HEK293T (cell line): ENCODE results near the gene FAS.

Experiments
- CTCF ChIA-PET: fragments of 350-600 bp; formaldehyde crosslinking; extraction: SDS; loops from one replicate; lab custom pipeline; 2021; ENCODE audit warnings: antibody characterized with exemption, inconsistent platforms; lab: Yijun Ruan, JAX
- POLR2A ChIA-PET: fragments of 350-600 bp; formaldehyde crosslinking; extraction: SDS; loops from one replicate; lab custom pipeline; 2020; ENCODE audit warnings: antibody characterized with exemption, inconsistent platforms; lab: Yijun Ruan, JAX
- DNase-seq: peaks from one replicate; pipeline ENCODE4 v3.0.0; 2012; ENCODE audit warnings: mixed read lengths; ENCODE audit errors: extremely low spot score
- ARNT ChIP-seq: fragments of 450-650 bp; IDR thresholded peaks from 2 replicates; pipeline ENCODE4 v1.6.1; 2017; ENCODE audit warnings: mild to moderate bottlenecking
- BHLHE40 ChIP-seq: fragments of 450-650 bp; IDR thresholded peaks from 2 replicates; pipeline ENCODE4 v1.6.1; 2016; ENCODE audit warnings: mild to moderate bottlenecking, moderate library complexity, borderline replicate concordance
- CTBP1 ChIP-seq: fragments of 450-650 bp; IDR thresholded peaks from 2 replicates; pipeline ENCODE4 v1.6.1; 2016; ENCODE audit warnings: borderline replicate concordance
- ELF4 ChIP-seq: fragments of 450-650 bp; IDR thresholded peaks from 2 replicates; pipeline ENCODE4 v1.6.1; 2017; ENCODE audit warnings: antibody characterized with exemption
- FOXA1 ChIP-seq: fragments of 450-650 bp; IDR thresholded peaks from 2 replicates; pipeline ENCODE4 v1.6.1; 2016; ENCODE audit warnings: mild to moderate bottlenecking
- FOXK2 ChIP-seq: fragments of 450-650 bp; IDR thresholded peaks from 2 replicates; pipeline ENCODE4 v1.6.1; 2016; ENCODE audit warnings: mild to moderate bottlenecking
- FOXM1 ChIP-seq: fragments of 450-650 bp; IDR thresholded peaks from 2 replicates; pipeline ENCODE4 v1.6.1; 2017; ENCODE audit warnings: mild to moderate bottlenecking, borderline replicate concordance
- HDGF ChIP-seq: fragments of 450-650 bp; IDR thresholded peaks from 2 replicates; pipeline ENCODE4 v1.6.1; 2017; ENCODE audit warnings: antibody characterized with exemption, borderline replicate concordance
- L3MBTL2 ChIP-seq: fragments of 450-650 bp; conservative IDR thresholded peaks from 2 replicates; pipeline ENCODE4 v1.6.1; 2016; ENCODE audit warnings: mild to moderate bottlenecking
- LEF1 ChIP-seq: fragments of 450-650 bp; IDR thresholded peaks from 2 replicates; pipeline ENCODE4 v1.6.1; 2017; ENCODE audit warnings: mild to moderate bottlenecking, borderline replicate concordance
- NFRKB ChIP-seq: fragments of 450-650 bp; IDR thresholded peaks from 2 replicates; pipeline ENCODE4 v1.6.1; 2016; ENCODE audit warnings: mild to moderate bottlenecking, moderate library complexity
- SP1 ChIP-seq: fragments of 450-650 bp; IDR thresholded peaks from 2 replicates; pipeline ENCODE4 v1.6.1; 2017
- SUZ12 ChIP-seq: fragments of 450-650 bp; IDR thresholded peaks from 2 replicates; pipeline ENCODE4 v1.6.1; 2016; ENCODE audit warnings: mild to moderate bottlenecking
- TARDBP ChIP-seq: fragments of 450-650 bp; IDR thresholded peaks from 2 replicates; pipeline ENCODE4 v1.6.1; 2016
- ZNF384 ChIP-seq: fragments of 450-650 bp; IDR thresholded peaks from 2 replicates; pipeline ENCODE4 v1.6.1; 2016
- TF ChIP-seq, protein P1 (sequence below): fragments of 450-650 bp; IDR thresholded peaks from 2 replicates; pipeline ENCODE4 v1.6.1; 2016

Gene FAS

GRCh38 chr10:88990384-88991160, at the start of gene FAS:
FAS (plus strand) TSS chr10:88990798; CDS start chr10:88990877, 79 bp downstream.
- ChIA-PET POLR2A (interaction anchor here (0.6 to 1.6 kb wide), 7 partner anchors 8 to 217 kb away, joined by 3 to 4 read pairs (median 3); no protein-coding TSS in a partner anchor), CTCF (interaction anchor here (0.6 to 4.0 kb wide), 3 partner anchors 16 to 155 kb away, joined by 3 to 24 read pairs (median 6); no protein-coding TSS in a partner anchor)
- DNase-seq = peak; percentile 32
- TF ChIP-seq HDGF (no peak), L3MBTL2 (peak; percentile 68)

DNA sequence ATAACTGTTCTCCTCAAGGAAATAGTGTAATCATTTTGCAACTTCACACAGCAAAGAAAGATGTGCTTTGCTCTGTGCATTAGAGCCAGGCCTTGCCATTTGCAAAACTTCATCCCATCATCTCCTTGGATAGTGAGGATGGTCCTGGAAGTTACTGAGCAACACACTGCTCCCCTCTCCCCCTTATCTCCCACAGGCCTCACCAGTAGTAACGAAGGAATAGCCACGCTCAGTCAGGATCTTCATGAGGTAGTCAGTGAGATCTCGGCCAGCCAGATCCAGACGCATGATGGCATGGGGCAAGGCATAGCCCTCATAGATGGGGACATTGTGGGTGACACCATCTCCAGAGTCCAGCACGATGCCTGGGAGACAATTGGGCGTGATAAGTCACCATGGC, 49.6 kb upstream of the FAS start:
- POLR2A ChIA-PET = no interaction called here
- DNase-seq = no peak

DNA sequence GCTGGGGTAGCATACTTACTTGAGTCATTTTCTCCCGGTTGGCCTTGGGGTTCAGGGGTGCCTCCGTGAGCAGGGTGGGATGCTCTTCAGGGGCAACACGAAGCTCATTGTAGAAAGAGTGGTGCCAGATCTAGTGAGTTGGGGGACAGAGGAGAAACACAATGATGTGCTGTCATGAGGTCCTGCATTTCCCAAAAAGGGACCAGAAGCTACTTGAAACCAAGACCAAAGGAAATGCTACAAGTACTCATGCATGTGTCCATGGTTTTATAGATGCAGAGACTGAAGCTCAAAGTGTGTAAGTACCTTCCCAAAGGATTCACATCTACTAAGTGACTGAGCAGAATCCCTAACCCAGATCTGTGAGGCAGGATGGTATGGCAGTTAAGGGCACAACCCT, 46.8 kb upstream of the FAS start:
- CTCF ChIA-PET = no interaction called here

More for the DNA sequence above, 49.6 kb upstream of the FAS start:
- CTCF ChIA-PET = no interaction called here
- TF ChIP-seq TARDBP = no peak
- TF ChIP-seq HDGF = no peak
- TF ChIP-seq L3MBTL2 = no peak
- TF ChIP-seq SUZ12 = no peak

GRCh38 chr10:88944813-88945212, 45.8 kb upstream of the FAS start:
- ChIA-PET CTCF (no interaction called here), POLR2A (no interaction called here)
- no peak for DNase-seq
- TF ChIP-seq FOXA1 = no peak
- no peak for TF ChIP-seq HDGF
- TF ChIP-seq SUZ12 = no peak
- TF ChIP-seq ARNT = no peak
- no peak for TF ChIP-seq LEF1
- TF ChIP-seq TARDBP = no peak
- TF ChIP-seq NFRKB = no peak
- TF ChIP-seq ELF4 = no peak
- no peak for TF ChIP-seq L3MBTL2
- no peak for TF ChIP-seq FOXM1
- no peak for TF ChIP-seq BHLHE40
- TF ChIP-seq CTBP1 = no peak
- no peak for TF ChIP-seq FOXK2
- TF ChIP-seq, protein P1, sequence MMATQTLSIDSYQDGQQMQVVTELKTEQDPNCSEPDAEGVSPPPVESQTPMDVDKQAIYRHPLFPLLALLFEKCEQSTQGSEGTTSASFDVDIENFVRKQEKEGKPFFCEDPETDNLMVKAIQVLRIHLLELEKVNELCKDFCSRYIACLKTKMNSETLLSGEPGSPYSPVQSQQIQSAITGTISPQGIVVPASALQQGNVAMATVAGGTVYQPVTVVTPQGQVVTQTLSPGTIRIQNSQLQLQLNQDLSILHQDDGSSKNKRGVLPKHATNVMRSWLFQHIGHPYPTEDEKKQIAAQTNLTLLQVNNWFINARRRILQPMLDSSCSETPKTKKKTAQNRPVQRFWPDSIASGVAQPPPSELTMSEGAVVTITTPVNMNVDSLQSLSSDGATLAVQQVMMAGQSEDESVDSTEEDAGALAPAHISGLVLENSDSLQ = no peak
- TF ChIP-seq ZNF384 = no peak

More for the DNA sequence above, 46.8 kb upstream of the FAS start:
- POLR2A ChIA-PET = no interaction called here
- no peak for TF ChIP-seq TARDBP
- TF ChIP-seq NFRKB = no peak
- TF ChIP-seq ARNT = no peak
- no peak for TF ChIP-seq FOXM1
- no peak for DNase-seq

DNA sequence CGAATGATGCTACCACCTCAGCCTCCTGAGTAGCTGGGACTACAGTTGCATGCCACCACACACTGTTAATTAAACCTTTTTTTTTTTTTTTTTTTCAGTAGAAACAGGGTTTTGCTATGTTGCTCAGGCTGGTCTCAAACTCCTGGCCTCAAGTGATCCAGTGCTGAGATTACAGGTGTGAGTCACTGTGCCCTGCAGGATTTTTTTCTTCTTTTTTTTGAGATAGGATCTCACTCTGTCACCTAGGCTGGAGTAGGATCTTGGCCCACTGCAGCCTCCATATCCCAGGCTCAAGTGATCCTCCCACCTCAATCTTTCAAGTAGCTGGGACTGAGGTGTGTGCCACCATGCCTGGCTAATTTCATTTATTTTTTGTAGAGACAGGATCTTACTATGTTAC, 44.4 kb upstream of the FAS start:
- TF ChIP-seq HDGF = no peak
- TF ChIP-seq FOXM1 = no peak
- no peak for TF ChIP-seq SUZ12
- TF ChIP-seq FOXA1 = no peak
- TF ChIP-seq LEF1 = no peak
- no peak for TF ChIP-seq CTBP1
- no peak for TF ChIP-seq NFRKB
- TF ChIP-seq SP1 = no peak
- TF ChIP-seq ELF4 = no peak
- ChIA-PET CTCF (interaction anchor here (0.6 kb wide), 1 partner anchor 395 kb away, joined by 6 read pairs; no protein-coding TSS in a partner anchor), POLR2A (no interaction called here)
- no peak for DNase-seq

- CTCF ChIA-PET = interaction anchor here (0.6 to 1.3 kb wide), 2 partner anchors 12 to 396 kb away, joined by 4 to 6 read pairs; no protein-coding TSS in a partner anchor
Measured at GRCh38 chr10:88946965-88947590, 43.5 kb upstream of the FAS start.

More at GRCh38 chr10:88946965-88947590, 43.5 kb upstream of the FAS start:
- no peak for DNase-seq
- POLR2A ChIA-PET = no interaction called here
- TF ChIP-seq SUZ12 (no peak), L3MBTL2 (no peak), ELF4 (no peak), LEF1 (no peak), FOXM1 (no peak), FOXK2 (no peak), NFRKB (no peak), BHLHE40 (no peak), CTBP1 (no peak), ARNT (no peak), SP1 (no peak), HDGF (no peak), TARDBP (no peak), FOXA1 (no peak), ZNF384 (no peak)
- TF ChIP-seq, protein P1 = no peak
